ENCODE measurements around the gene NTN5. TPM values are rescaled to one million over a fixed set of nuclear protein-coding genes. Genes with fewer than 3 reads are reported as not detected.

The NTN5 gene
- polyA plus RNA-seq, 1 experiment: 0.10 TPM

- TF ChIP-seq, protein P1, sequence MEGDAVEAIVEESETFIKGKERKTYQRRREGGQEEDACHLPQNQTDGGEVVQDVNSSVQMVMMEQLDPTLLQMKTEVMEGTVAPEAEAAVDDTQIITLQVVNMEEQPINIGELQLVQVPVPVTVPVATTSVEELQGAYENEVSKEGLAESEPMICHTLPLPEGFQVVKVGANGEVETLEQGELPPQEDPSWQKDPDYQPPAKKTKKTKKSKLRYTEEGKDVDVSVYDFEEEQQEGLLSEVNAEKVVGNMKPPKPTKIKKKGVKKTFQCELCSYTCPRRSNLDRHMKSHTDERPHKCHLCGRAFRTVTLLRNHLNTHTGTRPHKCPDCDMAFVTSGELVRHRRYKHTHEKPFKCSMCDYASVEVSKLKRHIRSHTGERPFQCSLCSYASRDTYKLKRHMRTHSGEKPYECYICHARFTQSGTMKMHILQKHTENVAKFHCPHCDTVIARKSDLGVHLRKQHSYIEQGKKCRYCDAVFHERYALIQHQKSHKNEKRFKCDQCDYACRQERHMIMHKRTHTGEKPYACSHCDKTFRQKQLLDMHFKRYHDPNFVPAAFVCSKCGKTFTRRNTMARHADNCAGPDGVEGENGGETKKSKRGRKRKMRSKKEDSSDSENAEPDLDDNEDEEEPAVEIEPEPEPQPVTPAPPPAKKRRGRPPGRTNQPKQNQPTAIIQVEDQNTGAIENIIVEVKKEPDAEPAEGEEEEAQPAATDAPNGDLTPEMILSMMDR (IDR thresholded peaks at IDR 0.05; ENCODE audit: low read depth, low read length): no peak
- H3K9me3 ChIP-seq (ENCODE audit: control insufficient read depth, insufficient read depth, low read length): no peaks in the 10 kb centered on the region; the same call in 1 of the 2 replicates
- DNase-seq (ENCODE audit: low read depth, low spot score): no peak
- ChIA-PET CTCF (no interaction called here), POLR2A (no interaction called here)
- peaks cover 3% of the 10 kb centered on the region for H3K27me3 ChIP-seq (ENCODE audit: control insufficient read depth, insufficient read depth, low read length)
- no peak overlapping the region for H3K4me3 ChIP-seq (ENCODE audit: low read depth, low read length)
- H3K27ac ChIP-seq (ENCODE audit: low read depth, low read length): no peak overlapping the region
These were observed 1.3 kb downstream of the NTN5 start for GRCh38 chr19:48671446-48671995.

- no peak for DNase-seq (ENCODE audit: low read depth, low spot score)
- CTCF ChIA-PET: no interaction called here
These were observed 1.9 kb downstream of the NTN5 start for GRCh38 chr19:48670699-48671445.

GRCh38 chr19:48669903-48670668 is 2.7 kb downstream of the NTN5 start:
- Histone ChIP-seq H3K4me3 (ENCODE audit: low read depth, low read length) (no peak overlapping the region), H3K9me3 (ENCODE audit: control insufficient read depth, insufficient read depth, low read length) (no peaks in the 10 kb centered on the region; the same call in 1 of the 2 replicates), H3K27me3 (ENCODE audit: control insufficient read depth, insufficient read depth, low read length) (peaks cover 3% of the 10 kb centered on the region), H3K27ac (ENCODE audit: low read depth, low read length) (no peak overlapping the region)
- TF ChIP-seq, protein P1 (IDR thresholded peaks at IDR 0.05; ENCODE audit: low read depth, low read length): no peak
- CTCF ChIA-PET: no interaction called here
- no peak for DNase-seq (ENCODE audit: low read depth, low spot score)
- POLR2A ChIA-PET: no interaction called here

More at GRCh38 chr19:48670699-48671445, 1.9 kb downstream of the NTN5 start:
- H3K9me3 ChIP-seq (ENCODE audit: control insufficient read depth, insufficient read depth, low read length): no peaks in the 10 kb centered on the region; the same call in 1 of the 2 replicates
- H3K4me3 ChIP-seq (ENCODE audit: low read depth, low read length): no peak overlapping the region
- TF ChIP-seq, protein P1 (IDR thresholded peaks at IDR 0.05; ENCODE audit: low read depth, low read length): no peak
- no peak overlapping the region for H3K27ac ChIP-seq (ENCODE audit: low read depth, low read length)
- POLR2A ChIA-PET: no interaction called here
- peaks cover 3% of the 10 kb centered on the region for H3K27me3 ChIP-seq (ENCODE audit: control insufficient read depth, insufficient read depth, low read length)

GRCh38 chr19:48668761-48669160 is 4.1 kb downstream of the NTN5 start:
- CTCF ChIA-PET: no interaction called here

More at GRCh38 chr19:48668761-48669160, 4.1 kb downstream of the NTN5 start:
- Histone ChIP-seq H3K9me3 (ENCODE audit: control insufficient read depth, insufficient read depth, low read length) (no peaks in the 10 kb centered on the region; the same call in 1 of the 2 replicates), H3K27ac (ENCODE audit: low read depth, low read length) (no peak overlapping the region), H3K4me3 (ENCODE audit: low read depth, low read length) (no peak overlapping the region), H3K27me3 (ENCODE audit: control insufficient read depth, insufficient read depth, low read length) (peaks cover 3% of the 10 kb centered on the region)
- POLR2A ChIA-PET: no interaction called here
- TF ChIP-seq, protein P1 (IDR thresholded peaks at IDR 0.05; ENCODE audit: low read depth, low read length): no peak
- no peak for DNase-seq (ENCODE audit: low read depth, low spot score)

Measured in AG04450 (cell line).